Head of caudate nucleus (tissue), 42 donors: ENCODE results near the gene ARHGDIG.
"Not testable (repeated sequence)": the region's sequence is repeated elsewhere in the genome, so short reads cannot be mapped to it uniquely, and the experiment has no call there.

Experiments
- DNase-seq, 42 donors: peaks; one replicate each; pipeline versions ENCODE4 v3.0.0 to v3.0.0-alpha.2; 2020 to 2021; ENCODE audit warnings: mixed read lengths in 7 of 42
- intact Hi-C: fragments of 100-400 bp; cut with DNase I; formaldehyde crosslinking; loops from one replicate; pipeline ENCODE4 v1.15.0; 2022

ARHGDIG gene

GRCh38 chr16:262121-262745, 18.2 kb upstream of the ARHGDIG start:
- DNase-seq: no peak
- intact Hi-C loops: no loop called here

- intact Hi-C loops: no loop called here
- DNase-seq: no peak
Measured at GRCh38 chr16:263182-263774, 17.1 kb upstream of the ARHGDIG start.

GRCh38 chr16:263944-264343, 16.4 kb upstream of the ARHGDIG start:
- DNase-seq: no peak
- intact Hi-C loops: no loop called here

GRCh38 chr16:264440-264951, 15.9 kb upstream of the ARHGDIG start:
- no peak for DNase-seq
- intact Hi-C loops: no loop called here

- no peak for DNase-seq
- intact Hi-C loops: no loop called here
Measured at GRCh38 chr16:265002-265529, 15.3 kb upstream of the ARHGDIG start.

- no peak for DNase-seq
- intact Hi-C loops: no loop called here
Measured at GRCh38 chr16:265711-266110, 14.7 kb upstream of the ARHGDIG start.

GRCh38 chr16:266258-267164, 13.9 kb upstream of the ARHGDIG start:
- intact Hi-C loops: no loop called here
- DNase-seq: no peak

- DNase-seq, intact Hi-C loops: not testable (repeated sequence)
Measured at GRCh38 chr16:267562-267961, 12.8 kb upstream of the ARHGDIG start.

- intact Hi-C loops: no loop called here
- no peak for DNase-seq
Measured at GRCh38 chr16:268141-269053, 12.0 kb upstream of the ARHGDIG start.

GRCh38 chr16:269061-269796, 11.2 kb upstream of the ARHGDIG start:
- no peak for DNase-seq
- intact Hi-C loops: no loop called here

- intact Hi-C loops: no loop called here
- DNase-seq: no peak
Measured at GRCh38 chr16:270381-271255, 9.8 kb upstream of the ARHGDIG start.

- DNase-seq: no peak
- intact Hi-C loops: no loop called here
Measured at GRCh38 chr16:272633-273546, 7.5 kb upstream of the ARHGDIG start.

GRCh38 chr16:273547-274421, 6.6 kb upstream of the ARHGDIG start:
- intact Hi-C loops: no loop called here
- DNase-seq: no peak

GRCh38 chr16:275041-275641, 5.2 kb upstream of the ARHGDIG start:
- peak in 41 of 42 donors; percentile 23 to 78 (median 56) for DNase-seq
- intact Hi-C loops: no loop called here

GRCh38 chr16:275786-276232, 4.6 kb upstream of the ARHGDIG start, which contains the start of gene RGS11:
Gene RGS11, minus strand, starts transcription at chr16:275944. Its CDS starts 33 bp downstream, at chr16:275911.
- intact Hi-C loops: no loop called here

More at GRCh38 chr16:275786-276232, 4.6 kb upstream of the ARHGDIG start, which contains the start of gene RGS11:
- DNase-seq: no peak
